ENCODE data around the gene KARS1. TPM values are rescaled to one million over a fixed set of nuclear protein-coding genes. Genes with fewer than 3 reads are reported as not detected.

Gene KARS1
- polyA plus RNA-seq, 1 donor from 2014 or later = 151 TPM

GRCh38 chr16:75617121-75617520 lies 30.3 kb downstream of the KARS1 start:
- H3K9me2 ChIP-seq (ENCODE audit: insufficient read depth, low read length) = no peaks in the 10 kb centered on the region
- H3K9ac ChIP-seq (ENCODE audit: low read length) = no peak overlapping the region
- no peak overlapping the region for H3K4me2 ChIP-seq (ENCODE audit: low read length)
- peaks cover 3% of the 10 kb centered on the region for H3K36me3 ChIP-seq (ENCODE audit: insufficient read depth, low read length)
- no peaks in the 10 kb centered on the region for H3K9me3 ChIP-seq (ENCODE audit: low read length)
- H3K79me2 ChIP-seq (replicated peaks; ENCODE audit: insufficient read depth, low read length) = peaks cover 4% of the 10 kb centered on the region
- H3K27me3 ChIP-seq (ENCODE audit: insufficient read depth, low read depth, low read length) = no peaks in the 10 kb centered on the region
- H3K27ac ChIP-seq (ENCODE audit: low read length) = no peak overlapping the region
- H3F3A ChIP-seq (ENCODE audit: insufficient read depth, low read length, poor library complexity, severe bottlenecking) = no peaks in the 10 kb centered on the region
- TF ChIP-seq EZH2 (IDR thresholded peaks at IDR 0.05; ENCODE audit: borderline replicate concordance, insufficient read depth, low read length, poor library complexity, severe bottlenecking) (no peak), SMC3 (conservative IDR thresholded peaks at IDR 0.05; ENCODE audit: poor library complexity) (no peak), EP300 (conservative IDR thresholded peaks at IDR 0.05; ENCODE audit: poor library complexity, severe bottlenecking) (no peak), REST (IDR thresholded peaks at IDR 0.05; ENCODE audit: borderline replicate concordance) (no peak), RAD21 (conservative IDR thresholded peaks at IDR 0.05) (no peak), POLR2AphosphoS5 (IDR thresholded peaks at IDR 0.05) (no peak), CTCF (IDR thresholded peaks at IDR 0.05; ENCODE audit: poor library complexity, severe bottlenecking) (no peak), TAF1 (IDR thresholded peaks at IDR 0.05; ENCODE audit: low read depth) (no peak), MXI1 (conservative IDR thresholded peaks at IDR 0.05; ENCODE audit: poor library complexity, severe bottlenecking) (no peak)
- H3K4me3 ChIP-seq (ENCODE audit: low read length) = no peak overlapping the region
- no peak overlapping the region for H2AFZ ChIP-seq (ENCODE audit: low read depth, low read length)
- no peaks in the 10 kb centered on the region for H4K20me1 ChIP-seq (ENCODE audit: insufficient read depth)

GRCh38 chr16:75616521-75617010 lies 30.9 kb downstream of the KARS1 start:
- peaks cover 3% of the 10 kb centered on the region for H3K79me2 ChIP-seq (replicated peaks; ENCODE audit: insufficient read depth, low read length)
- H3K4me2 ChIP-seq (ENCODE audit: low read length) = no peak overlapping the region
- no peaks in the 10 kb centered on the region for H3F3A ChIP-seq (ENCODE audit: insufficient read depth, low read length, poor library complexity, severe bottlenecking)
- H4K20me1 ChIP-seq (ENCODE audit: insufficient read depth) = no peaks in the 10 kb centered on the region
- TF ChIP-seq POLR2AphosphoS5 (IDR thresholded peaks at IDR 0.05) = no peak
- no peak for TF ChIP-seq EP300 (conservative IDR thresholded peaks at IDR 0.05; ENCODE audit: poor library complexity, severe bottlenecking)
- no peak for TF ChIP-seq REST (IDR thresholded peaks at IDR 0.05; ENCODE audit: borderline replicate concordance)
- TF ChIP-seq RAD21 (conservative IDR thresholded peaks at IDR 0.05) = no peak
- no peak for TF ChIP-seq SMC3 (conservative IDR thresholded peaks at IDR 0.05; ENCODE audit: poor library complexity)
- peaks cover 3% of the 10 kb centered on the region for H3K36me3 ChIP-seq (ENCODE audit: insufficient read depth, low read length)
- H3K27ac ChIP-seq (ENCODE audit: low read length) = no peak overlapping the region
- no peak overlapping the region for H3K9ac ChIP-seq (ENCODE audit: low read length)
- H3K4me3 ChIP-seq (ENCODE audit: low read length) = no peak overlapping the region
- H3K9me3 ChIP-seq (ENCODE audit: low read length) = no peaks in the 10 kb centered on the region
- H2AFZ ChIP-seq (ENCODE audit: low read depth, low read length) = no peak overlapping the region
- H3K27me3 ChIP-seq (ENCODE audit: insufficient read depth, low read depth, low read length) = no peaks in the 10 kb centered on the region
- no peaks in the 10 kb centered on the region for H3K9me2 ChIP-seq (ENCODE audit: insufficient read depth, low read length)
